Measurements from ENCODE around the gene ARL8A. TPM values are rescaled to one million over a fixed set of nuclear protein-coding genes. Genes with fewer than 3 reads are reported as not detected.

ARL8A gene
- 35.5 to 42.7 TPM (median 41.5 TPM) in 5 replicates for total RNA-seq (2022; extraction: Qiagen RNA extraction; ENCODE audit: low read depth)

GRCh38 chr1:202144402-202145067 is at the start of gene ARL8A:
Gene ARL8A, minus strand, starts transcription at chr1:202144737. Its CDS starts 165 bp downstream, at chr1:202144572.

GRCh38 chr1:202193614-202194327 is 49.2 kb upstream of the ARL8A start, which contains the start of gene LGR6:
Gene LGR6, plus strand, starts transcription at chr1:202193799. Its CDS starts 191 bp downstream, at chr1:202193990.

GRCh38 chr1:202160377-202160940 is 15.9 kb upstream of the ARL8A start, which contains the start of gene PTPN7:
Gene PTPN7, minus strand, starts transcription at chr1:202160602. Its CDS starts 1,200 bp downstream, at chr1:202159402.

GRCh38 chr1:202122639-202123335 is 21.8 kb downstream of the ARL8A start, which contains the start of gene GPR37L1:
Gene GPR37L1, plus strand, starts transcription at chr1:202122917. Its CDS starts 47 bp downstream, at chr1:202122964.

Other genes with a start within 250 kb of the ARL8A start
- gene LMOD1, start 198.2 kb downstream of the ARL8A start, total RNA-seq (2022; extraction: Qiagen RNA extraction; ENCODE audit: low read depth), result not detected in 5 replicates
- gene TIMM17A, start 189.2 kb downstream of the ARL8A start, total RNA-seq (2022; extraction: Qiagen RNA extraction; ENCODE audit: low read depth), result 93.5 to 125 TPM (median 99.6 TPM) in 5 replicates
- 85.6 to 90.8 TPM (median 89.3 TPM) in 5 replicates for gene RNPEP, start 162.1 kb downstream of the ARL8A start, total RNA-seq (2022; extraction: Qiagen RNA extraction; ENCODE audit: low read depth)
- gene ELF3, start 134.2 kb downstream of the ARL8A start, total RNA-seq (2022; extraction: Qiagen RNA extraction; ENCODE audit: low read depth), result 238 to 280 TPM (median 261 TPM) in 5 replicates
- gene GPR37L1, start 21.8 kb downstream of the ARL8A start, total RNA-seq (2022; extraction: Qiagen RNA extraction; ENCODE audit: low read depth), result 0.13 to 0.22 TPM (median 0.15 TPM) in 5 replicates
- 0.05 to 0.11 TPM in 2 of 5 replicates, not detected in the others for gene PTPN7, start 15.9 kb upstream of the ARL8A start, total RNA-seq (2022; extraction: Qiagen RNA extraction; ENCODE audit: low read depth)
- gene LGR6, start 49.1 kb upstream of the ARL8A start, total RNA-seq (2022; extraction: Qiagen RNA extraction; ENCODE audit: low read depth), result 0.40 to 0.75 TPM (median 0.61 TPM) in 5 replicates
- 79.2 to 85.0 TPM (median 82.7 TPM) in 5 replicates for gene UBE2T, start 197.2 kb upstream of the ARL8A start, total RNA-seq (2022; extraction: Qiagen RNA extraction; ENCODE audit: low read depth)
- 1.9 to 3.0 TPM (median 2.8 TPM) in 5 replicates for gene PPP1R12B, start 204.0 kb upstream of the ARL8A start, total RNA-seq (2022; extraction: Qiagen RNA extraction; ENCODE audit: low read depth)